PC-3 (cell line): ENCODE results near the gene ACSBG1.

Experiments used
- CTCF ChIP-seq: fragments of 300-600 bp; sonication (generic); conservative IDR thresholded peaks from 2 replicates; pipeline ENCODE4 v1.5.1; 2017; ENCODE audit warnings: antibody characterized with exemption, low read depth, mild to moderate bottlenecking, low read length
- EZH2phosphoT487 ChIP-seq: fragments of 300-600 bp; sonication (generic); IDR thresholded peaks from 2 replicates; pipeline ENCODE4 v1.6.1; 2018; ENCODE audit warnings: mild to moderate bottlenecking, antibody characterized with exemption, low read length, borderline replicate concordance

- TF ChIP-seq CTCF (no peak), EZH2phosphoT487 (no peak)
Measured at GRCh38 chr15:78208341-78208844, 26.0 kb downstream of the ACSBG1 start.
